Mesenchymal stem cell (in vitro differentiated cells and primary cell): Measurements from ENCODE around the gene HOXC5.
A peak's percentile ranks its signal among the peaks of the same experiment; 100 is the strongest.

Source experiments
- DNase-seq: peaks from one replicate; pipeline ENCODE4 v3.0.0-alpha.2; 2013
- H2AFZ ChIP-seq: one replicate; pipeline ENCODE4 v1.6.1; 2013; ENCODE audit warnings: low read depth, mild to moderate bottlenecking, control low read depth, inconsistent platforms, low read length, moderate library complexity
- H2AK5ac ChIP-seq: 2 replicates; pipeline ENCODE4 v1.6.1; 2013; ENCODE audit warnings: low read length, moderate library complexity, mild to moderate bottlenecking, inconsistent platforms; ENCODE audit not compliant: severe bottlenecking
- H2BK120ac ChIP-seq: one replicate; pipeline ENCODE4 v1.6.1; 2013; ENCODE audit warnings: low read depth, mild to moderate bottlenecking, inconsistent platforms, low read length, moderate library complexity
- H2BK12ac ChIP-seq, 2 experiments: one replicate each; pipeline ENCODE4 v1.6.1; 2013; ENCODE audit warnings: inconsistent platforms in 2 of 2, low read length in 2 of 2, mild to moderate bottlenecking in 2 of 2, moderate library complexity in 2 of 2, control low read depth in 1 of 2
- H2BK15ac ChIP-seq: one replicate; pipeline ENCODE4 v1.6.1; 2013; ENCODE audit warnings: mild to moderate bottlenecking, low read depth, inconsistent platforms; ENCODE audit not compliant: poor library complexity, severe bottlenecking
- H2BK5ac ChIP-seq: 2 replicates; pipeline ENCODE4 v1.6.1; 2013; ENCODE audit warnings: low read depth, mild to moderate bottlenecking, low read length, control low read depth, inconsistent platforms; ENCODE audit not compliant: poor library complexity, severe bottlenecking
- H3K14ac ChIP-seq, 2 experiments: one replicate each; pipeline ENCODE4 v1.6.1; 2013; ENCODE audit warnings: inconsistent platforms in 2 of 2, low read length in 2 of 2, control low read depth in 1 of 2, mild to moderate bottlenecking in 1 of 2, moderate library complexity in 1 of 2
- H3K18ac ChIP-seq, 2 experiments: one replicate each; pipeline ENCODE4 v1.6.1; 2013; ENCODE audit warnings: inconsistent platforms in 2 of 2, low read length in 2 of 2, control low read depth in 1 of 2, low read depth in 1 of 2, mild to moderate bottlenecking in 1 of 2
- H3K23ac ChIP-seq, 2 experiments: one replicate each; pipeline ENCODE4 v1.6.1; 2013; ENCODE audit warnings: inconsistent platforms in 2 of 2, low read length in 2 of 2, mild to moderate bottlenecking in 2 of 2, moderate library complexity in 2 of 2, control low read depth in 1 of 2
- H3K27ac ChIP-seq: 2 replicates; pipeline ENCODE4 v1.5.1; 2013; ENCODE audit warnings: mild to moderate bottlenecking, moderate library complexity, low read length, control low read depth, inconsistent platforms; ENCODE audit not compliant: poor library complexity, severe bottlenecking
- H3K27me3 ChIP-seq, 2 experiments: 2 replicates each; pipeline versions ENCODE4 v1.6.1 to v1.7.0; 2013; ENCODE audit warnings: low read length in 2 of 2, mild to moderate bottlenecking in 2 of 2, moderate library complexity in 2 of 2, control low read depth in 1 of 2, inconsistent platforms in 1 of 2; ENCODE audit not compliant: control insufficient read depth in 1 of 2, insufficient read depth in 1 of 2
- H3K36me3 ChIP-seq, 2 experiments: 2 replicates each; pipeline versions ENCODE4 v1.6.1 to v1.7.0; 2013; ENCODE audit warnings: low read length in 2 of 2, control low read depth in 1 of 2, inconsistent platforms in 1 of 2, low read depth in 1 of 2, mild to moderate bottlenecking in 1 of 2; ENCODE audit not compliant: insufficient read depth in 2 of 2, control insufficient read depth in 1 of 2
- H3K4ac ChIP-seq, 2 experiments: one replicate each; pipeline ENCODE4 v1.6.1; 2013; ENCODE audit warnings: inconsistent platforms in 2 of 2, low read length in 2 of 2, mild to moderate bottlenecking in 2 of 2, moderate library complexity in 2 of 2, control low read depth in 1 of 2, low read depth in 1 of 2
- H3K4me1 ChIP-seq: 2 replicates; pipeline ENCODE4 v1.6.1; 2013; ENCODE audit warnings: low read depth, low read length, control low read depth; ENCODE audit not compliant: control insufficient read depth, insufficient read depth
- H3K4me2 ChIP-seq: 2 replicates; pipeline ENCODE4 v1.6.1; 2013; ENCODE audit warnings: low read length, mild to moderate bottlenecking, inconsistent platforms; ENCODE audit not compliant: poor library complexity, severe bottlenecking
- H3K4me3 ChIP-seq, 2 experiments: 2 replicates each; pipeline versions ENCODE4 v1.5.1 to v1.7.0; 2013; ENCODE audit warnings: low read length in 2 of 2, mild to moderate bottlenecking in 2 of 2, control low read depth in 1 of 2, low read depth in 1 of 2; ENCODE audit not compliant: insufficient read depth in 1 of 2
- H3K79me1 ChIP-seq: replicated peaks from 2 replicates; pipeline ENCODE4 v1.6.1; 2013; ENCODE audit warnings: mild to moderate bottlenecking, control low read depth, low read length, inconsistent platforms; ENCODE audit not compliant: poor library complexity, severe bottlenecking
- H3K9ac ChIP-seq: 2 replicates; pipeline ENCODE4 v1.7.0; 2013; ENCODE audit warnings: mild to moderate bottlenecking, low read length, moderate library complexity
- H3K9me3 ChIP-seq: 2 replicates; pipeline ENCODE4 v1.7.0; 2013; ENCODE audit warnings: mild to moderate bottlenecking, low read length; ENCODE audit not compliant: control insufficient read depth
- H4K8ac ChIP-seq: one replicate; pipeline ENCODE4 v1.6.1; 2013; ENCODE audit warnings: inconsistent platforms, mild to moderate bottlenecking, low read length, moderate library complexity
- H4K91ac ChIP-seq: one replicate; pipeline ENCODE4 v1.6.1; 2013; ENCODE audit warnings: mild to moderate bottlenecking, low read length, inconsistent platforms
- WGBS: methylation state at CpG from one replicate; pipeline ENCODE4 v1.1.7; 2013; ENCODE audit warnings: mixed read lengths; 5-methylcytosine and 5-hydroxymethylcytosine counted together

HOXC5 gene

DNA sequence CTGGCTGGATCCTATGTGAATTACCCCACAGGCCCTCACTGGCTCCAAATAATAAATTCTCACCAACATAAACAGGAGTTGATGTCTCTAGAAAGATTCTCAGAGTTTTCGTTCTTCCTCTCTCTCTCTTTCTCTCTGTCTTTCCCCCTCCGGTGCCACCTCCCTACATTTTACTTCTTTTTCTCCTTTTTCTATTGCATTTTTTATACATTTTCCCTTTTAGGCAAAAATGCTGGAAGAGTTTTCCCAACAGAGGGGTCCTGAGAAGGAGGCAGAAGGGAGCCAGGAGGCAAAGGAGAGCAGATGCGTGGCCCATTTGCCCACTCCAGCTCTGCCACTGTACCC, 5.4 kb upstream of the HOXC5 start:
- Histone ChIP-seq H2AFZ (no peak overlapping the region), H2AK5ac (peak overlapping the region; percentile 92), H3K4me1 (peaks cover 41% of the 10 kb centered on the region), H3K4me2 (peak overlapping the region; percentile 62), H3K36me3 (peaks cover 7 to 18% of the 10 kb centered on the region in 2 experiments), H2BK15ac (no peak overlapping the region), H3K27me3 (peaks cover 0 to 3% of the 10 kb centered on the region in 2 experiments), H2BK12ac (peak overlapping the region; percentile 21 to 28), H3K14ac (peak overlapping the region in 1 of 2 experiments; percentile 36), H3K23ac (no peak overlapping the region), H3K4me3 (peak overlapping the region in 1 of 2 experiments; percentile 86), H2BK120ac (peak overlapping the region; percentile 92), H3K9ac (peak overlapping the region; percentile 96), H2BK5ac (peak overlapping the region; percentile 92), H3K9me3 (no peaks in the 10 kb centered on the region), H3K4ac (peak overlapping the region in 1 of 2 experiments; percentile 79), H3K79me1 (no peaks in the 10 kb centered on the region), H4K8ac (peak overlapping the region; percentile 7), H3K18ac (peak overlapping the region; percentile 52 to 79), H4K91ac (peak overlapping the region; percentile 34), H3K27ac (peak overlapping the region; percentile 90)
- DNase-seq: no peak
- 19% methylated on average over 3 of the region's 3 CpGs for WGBS

DNA sequence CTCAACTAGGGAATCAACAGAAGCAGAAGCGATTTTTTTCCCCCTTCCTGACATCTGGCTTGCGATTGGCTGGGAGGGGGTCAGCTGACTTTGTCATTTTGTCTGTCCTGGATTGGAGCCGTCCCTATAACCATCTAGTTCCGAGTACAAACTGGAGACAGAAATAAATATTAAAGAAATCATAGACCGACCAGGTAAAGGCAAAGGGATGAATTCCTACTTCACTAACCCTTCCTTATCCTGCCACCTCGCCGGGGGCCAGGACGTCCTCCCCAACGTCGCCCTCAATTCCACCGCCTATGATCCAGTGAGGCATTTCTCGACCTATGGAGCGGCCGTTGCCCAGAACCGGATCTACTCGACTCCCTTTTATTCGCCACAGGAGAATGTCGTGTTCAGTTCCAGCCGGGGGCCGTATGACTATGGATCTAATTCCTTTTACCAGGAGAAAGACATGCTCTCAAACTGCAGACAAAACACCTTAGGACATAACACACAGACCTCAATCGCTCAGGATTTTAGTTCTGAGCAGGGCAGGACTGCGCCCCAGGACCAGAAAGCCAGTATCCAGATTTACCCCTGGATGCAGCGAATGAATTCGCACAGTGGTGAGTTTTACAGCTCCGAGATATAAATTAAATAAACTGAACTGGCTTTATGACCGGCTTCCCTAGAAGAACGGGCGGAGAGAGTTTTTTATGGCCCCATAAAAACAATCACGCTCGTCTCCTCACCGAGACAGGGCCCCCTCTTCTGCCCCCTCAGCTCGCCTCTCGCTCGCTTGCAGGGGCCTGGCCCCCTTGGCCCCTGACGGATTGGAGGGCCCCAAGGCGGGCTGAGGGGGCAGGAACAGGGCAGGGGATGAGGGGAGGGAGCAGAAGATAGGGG, 4.3 kb upstream of the HOXC5 start, which contains the start of gene HOXC6:
Gene HOXC6, plus strand, starts transcription at position 127 of the 888 bp plus-strand sequence. Its CDS starts 82 bp downstream, at position 209.
- peak within 1 kb of the TSS; percentile 99 for H4K91ac ChIP-seq
- H3K4me2 ChIP-seq: peak within 1 kb of the TSS; percentile 86
- peak within 1 kb of the TSS; percentile 96 for H3K9ac ChIP-seq
- WGBS: 3% methylated on average over 28 of the region's 36 CpGs
- peaks cover 0 to 3% of the 10 kb centered on the region in 2 experiments for H3K27me3 ChIP-seq
- peaks cover 7 to 18% of the 10 kb centered on the region in 2 experiments for H3K36me3 ChIP-seq
- peaks cover 39% of the 10 kb centered on the region for H3K4me1 ChIP-seq
- no peak within 1 kb of the TSS for H2AFZ ChIP-seq
- no peak within 1 kb of the TSS for H3K23ac ChIP-seq
- H3K18ac ChIP-seq: peak within 1 kb of the TSS; percentile 77 to 79
- H4K8ac ChIP-seq: peak within 1 kb of the TSS; percentile 99
- peak within 1 kb of the TSS; percentile 93 for H2BK15ac ChIP-seq
- H3K9me3 ChIP-seq: no peaks in the 10 kb centered on the region
- peak within 1 kb of the TSS; percentile 36 to 76 for H3K14ac ChIP-seq
- peak within 1 kb of the TSS; percentile 21 to 54 for H2BK12ac ChIP-seq
- H3K4ac ChIP-seq: peak within 1 kb of the TSS; percentile 79 to 94
- peak within 1 kb of the TSS; percentile 92 for H2AK5ac ChIP-seq
- H3K27ac ChIP-seq: peak within 1 kb of the TSS; percentile 90
- peak within 1 kb of the TSS; percentile 97 for H2BK120ac ChIP-seq
- peak within 1 kb of the TSS; percentile 54 to 86 for H3K4me3 ChIP-seq
- peak; percentile 81 for DNase-seq
- no peaks in the 10 kb centered on the region for H3K79me1 ChIP-seq
- peak within 1 kb of the TSS; percentile 92 for H2BK5ac ChIP-seq

DNA sequence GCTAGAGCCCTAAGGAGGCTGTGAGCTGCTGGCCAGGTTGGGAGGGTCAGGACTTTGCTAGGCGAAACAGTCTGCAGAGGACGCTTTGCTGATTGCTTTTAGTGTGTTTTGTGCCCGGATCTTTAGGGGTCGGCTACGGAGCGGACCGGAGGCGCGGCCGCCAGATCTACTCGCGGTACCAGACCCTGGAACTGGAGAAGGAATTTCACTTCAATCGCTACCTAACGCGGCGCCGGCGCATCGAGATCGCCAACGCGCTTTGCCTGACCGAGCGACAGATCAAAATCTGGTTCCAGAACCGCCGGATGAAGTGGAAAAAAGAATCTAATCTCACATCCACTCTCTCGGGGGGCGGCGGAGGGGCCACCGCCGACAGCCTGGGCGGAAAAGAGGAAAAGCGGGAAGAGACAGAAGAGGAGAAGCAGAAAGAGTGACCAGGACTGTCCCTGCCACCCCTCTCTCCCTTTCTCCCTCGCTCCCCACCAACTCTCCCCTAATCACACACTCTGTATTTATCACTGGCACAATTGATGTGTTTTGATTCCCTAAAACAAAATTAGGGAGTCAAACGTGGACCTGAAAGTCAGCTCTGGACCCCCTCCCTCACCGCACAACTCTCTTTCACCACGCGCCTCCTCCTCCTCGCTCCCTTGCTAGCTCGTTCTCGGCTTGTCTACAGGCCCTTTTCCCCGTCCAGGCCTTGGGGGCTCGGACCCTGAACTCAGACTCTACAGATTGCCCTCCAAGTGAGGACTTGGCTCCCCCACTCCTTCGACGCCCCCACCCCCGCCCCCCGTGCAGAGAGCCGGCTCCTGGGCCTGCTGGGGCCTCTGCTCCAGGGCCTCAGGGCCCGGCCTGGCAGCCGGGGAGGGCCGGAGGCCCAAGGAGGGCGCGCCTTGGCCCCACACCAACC, 3.1 kb upstream of the HOXC5 start:
- Histone ChIP-seq H3K23ac (peak overlapping the region in 1 of 2 experiments; percentile 40), H3K79me1 (peaks cover 3% of the 10 kb centered on the region), H3K4me2 (peak overlapping the region; percentile 86), H4K8ac (peak overlapping the region; percentile 84), H2AFZ (no peak overlapping the region), H3K4me3 (peak overlapping the region; percentile 57 to 86), H2BK5ac (peak overlapping the region; percentile 83), H3K14ac (peak overlapping the region in 1 of 2 experiments; percentile 85), H3K36me3 (peaks cover 7 to 23% of the 10 kb centered on the region in 2 experiments), H2BK12ac (peak overlapping the region; percentile 6 to 74), H2BK15ac (peak overlapping the region; percentile 80), H4K91ac (peak overlapping the region; percentile 78), H3K9me3 (no peaks in the 10 kb centered on the region), H3K4ac (peak overlapping the region; percentile 57 to 92), H2AK5ac (peak overlapping the region; percentile 96), H3K4me1 (peaks cover 41% of the 10 kb centered on the region), H3K9ac (peak overlapping the region; percentile 96), H3K27ac (peak overlapping the region; percentile 70), H2BK120ac (peak overlapping the region; percentile 97), H3K18ac (peak overlapping the region; percentile 50 to 90), H3K27me3 (peaks cover 0 to 3% of the 10 kb centered on the region in 2 experiments)
- 8% methylated on average over 48 of the region's 53 CpGs for WGBS
- DNase-seq: peak; percentile 56
